Endodermal cell (in vitro differentiated cells): ENCODE measurements around the gene GNMT. TPM values are rescaled to one million over a fixed set of nuclear protein-coding genes. Genes with fewer than 3 reads are reported as not detected.

ENCODE experiments used
- DNase-seq: peaks from one replicate; pipeline ENCODE4 v3.0.0-alpha.2; 2017
- H3K27ac ChIP-seq: 2 replicates; pipeline ENCODE4 v1.5.1; 2013; ENCODE audit warnings: mild to moderate bottlenecking, low read depth, low read length, moderate library complexity
- H3K27me3 ChIP-seq: 2 replicates; pipeline ENCODE4 v1.6.1; 2013; ENCODE audit warnings: mild to moderate bottlenecking, low read length, moderate library complexity; ENCODE audit not compliant: insufficient read depth, control insufficient read depth, poor library complexity, severe bottlenecking
- H3K36me3 ChIP-seq: 2 replicates; pipeline ENCODE4 v1.7.0; 2013; ENCODE audit warnings: mild to moderate bottlenecking, low read length, moderate library complexity; ENCODE audit not compliant: control insufficient read depth, insufficient read depth
- H3K4me1 ChIP-seq: one replicate; pipeline ENCODE4 v1.7.0; 2013; ENCODE audit warnings: low read length; ENCODE audit not compliant: control insufficient read depth, insufficient read depth
- H3K4me3 ChIP-seq: 2 replicates; pipeline ENCODE4 v1.5.1; 2013; ENCODE audit warnings: mild to moderate bottlenecking, low read length, moderate library complexity
- H3K9ac ChIP-seq: 2 replicates; pipeline ENCODE4 v1.6.1; 2013; ENCODE audit warnings: mild to moderate bottlenecking, low read length, moderate library complexity; ENCODE audit not compliant: poor library complexity, severe bottlenecking; ENCODE audit errors: extremely low read depth
- H3K9me3 ChIP-seq: 2 replicates; pipeline ENCODE4 v1.6.1; 2013; ENCODE audit warnings: mild to moderate bottlenecking, low read length, moderate library complexity; ENCODE audit not compliant: control insufficient read depth
- H3K27ac Mint-ChIP-seq: 2 replicates; pipeline ENCODE4 v1.8.0; 2020; ENCODE audit warnings: mixed read lengths
- H3K27me3 Mint-ChIP-seq: 2 replicates; pipeline ENCODE4 v1.8.0; 2021; ENCODE audit warnings: mild to moderate bottlenecking, mixed read lengths; ENCODE audit not compliant: insufficient read depth
- H3K36me3 Mint-ChIP-seq: 2 replicates; pipeline ENCODE4 v1.8.0; 2020; ENCODE audit warnings: low read depth, mixed read lengths
- H3K4me1 Mint-ChIP-seq: 2 replicates; pipeline ENCODE4 v1.8.0; 2020; ENCODE audit warnings: mixed read lengths
- H3K4me3 Mint-ChIP-seq: 2 replicates; pipeline ENCODE4 v1.8.0; 2020; ENCODE audit warnings: mild to moderate bottlenecking, moderate library complexity, mixed read lengths
- H3K9me3 Mint-ChIP-seq: 2 replicates; pipeline ENCODE4 v1.8.0; 2020; ENCODE audit warnings: mild to moderate bottlenecking, mixed read lengths
- WGBS, 2 experiments: methylation state at CpG; one replicate each; pipeline versions ENCODE4 v1.1.5 to v1.1.7; 2013; ENCODE audit warnings: missing lambda C conversion rate in 2 of 2, mixed read lengths in 1 of 2; ENCODE audit not compliant: insufficient coverage in 1 of 2, insufficient read length in 1 of 2; 5-methylcytosine and 5-hydroxymethylcytosine counted together
- total RNA-seq, 2 donors: library from RNA; stranded (reverse); fragmentation: NEBNext Ultra II Directional in 1 of 2; extraction: Animal tissue kit (Norgen Biotek cat#: 25700) in 1 of 2; gene quantifications; 2 replicates in 1 of 2; 3 replicates in 1 of 2; pipeline ENCODE4 v1.2.1, GENCODE V29; 2021
- TF ChIP-seq, protein P1 (sequence below): fragments of 200-600 bp; sonication (generic); conservative IDR thresholded peaks from 2 replicates; pipeline ENCODE4 v1.5.0; 2021; ENCODE audit warnings: antibody characterized with exemption, mild to moderate bottlenecking

GNMT gene
- total RNA-seq, 2 donors from 2014 or later = 0.75 to 0.84 TPM

DNA sequence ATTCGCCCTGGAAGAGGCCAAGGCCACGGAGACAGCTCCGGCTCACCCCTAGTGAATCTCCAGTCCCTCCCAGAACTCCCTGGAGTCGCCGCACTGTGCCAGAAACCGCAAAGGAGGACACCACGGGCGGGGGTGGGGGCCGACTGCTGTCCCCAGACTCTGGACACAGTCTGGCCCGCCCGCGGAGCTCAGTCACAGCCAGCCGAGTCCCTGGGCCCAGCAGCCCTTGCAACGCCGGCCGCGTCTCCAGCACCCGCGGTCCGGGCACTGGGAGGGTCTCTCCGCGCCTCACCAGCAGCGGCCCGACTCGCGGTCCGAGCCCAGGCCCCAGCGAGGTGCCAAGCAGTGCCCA is 17.9 kb downstream of the GNMT start:
- 2 to 5% methylated on average over 11 to 28 of the region's 28 CpGs for WGBS, 2 experiments

GRCh38 chr6:42978839-42979522 is 18.4 kb downstream of the GNMT start, which contains the start of gene PEX6:
Gene PEX6, minus strand, starts transcription at chr6:42979181. Its CDS starts 31 bp downstream, at chr6:42979150.
- no peaks in the 10 kb centered on the region for H3K9me3 Mint-ChIP-seq
- peak; percentile 98 for DNase-seq
- TF ChIP-seq, protein P1, sequence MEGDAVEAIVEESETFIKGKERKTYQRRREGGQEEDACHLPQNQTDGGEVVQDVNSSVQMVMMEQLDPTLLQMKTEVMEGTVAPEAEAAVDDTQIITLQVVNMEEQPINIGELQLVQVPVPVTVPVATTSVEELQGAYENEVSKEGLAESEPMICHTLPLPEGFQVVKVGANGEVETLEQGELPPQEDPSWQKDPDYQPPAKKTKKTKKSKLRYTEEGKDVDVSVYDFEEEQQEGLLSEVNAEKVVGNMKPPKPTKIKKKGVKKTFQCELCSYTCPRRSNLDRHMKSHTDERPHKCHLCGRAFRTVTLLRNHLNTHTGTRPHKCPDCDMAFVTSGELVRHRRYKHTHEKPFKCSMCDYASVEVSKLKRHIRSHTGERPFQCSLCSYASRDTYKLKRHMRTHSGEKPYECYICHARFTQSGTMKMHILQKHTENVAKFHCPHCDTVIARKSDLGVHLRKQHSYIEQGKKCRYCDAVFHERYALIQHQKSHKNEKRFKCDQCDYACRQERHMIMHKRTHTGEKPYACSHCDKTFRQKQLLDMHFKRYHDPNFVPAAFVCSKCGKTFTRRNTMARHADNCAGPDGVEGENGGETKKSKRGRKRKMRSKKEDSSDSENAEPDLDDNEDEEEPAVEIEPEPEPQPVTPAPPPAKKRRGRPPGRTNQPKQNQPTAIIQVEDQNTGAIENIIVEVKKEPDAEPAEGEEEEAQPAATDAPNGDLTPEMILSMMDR = no peak

More for the DNA sequence above, 17.9 kb downstream of the GNMT start:
- peaks cover 11% of the 10 kb centered on the region for H3K36me3 Mint-ChIP-seq
- no peaks in the 10 kb centered on the region for H3K27me3 ChIP-seq
- no peaks in the 10 kb centered on the region for H3K4me1 ChIP-seq
- H3K27me3 Mint-ChIP-seq = no peaks in the 10 kb centered on the region
- peak; percentile 79 for DNase-seq
- peaks cover 4% of the 10 kb centered on the region for H3K36me3 ChIP-seq
- no peak overlapping the region for H3K27ac ChIP-seq
- H3K9ac ChIP-seq = peak overlapping the region; percentile 23
- peak overlapping the region; percentile 76 for H3K4me3 Mint-ChIP-seq
- peaks cover 14% of the 10 kb centered on the region for H3K4me1 Mint-ChIP-seq
- no peaks in the 10 kb centered on the region for H3K9me3 ChIP-seq
- TF ChIP-seq, protein P1 = no peak
- H3K27ac Mint-ChIP-seq = peak overlapping the region; percentile 79
- H3K4me3 ChIP-seq = peak overlapping the region; percentile 83
- no peaks in the 10 kb centered on the region for H3K9me3 Mint-ChIP-seq

DNA sequence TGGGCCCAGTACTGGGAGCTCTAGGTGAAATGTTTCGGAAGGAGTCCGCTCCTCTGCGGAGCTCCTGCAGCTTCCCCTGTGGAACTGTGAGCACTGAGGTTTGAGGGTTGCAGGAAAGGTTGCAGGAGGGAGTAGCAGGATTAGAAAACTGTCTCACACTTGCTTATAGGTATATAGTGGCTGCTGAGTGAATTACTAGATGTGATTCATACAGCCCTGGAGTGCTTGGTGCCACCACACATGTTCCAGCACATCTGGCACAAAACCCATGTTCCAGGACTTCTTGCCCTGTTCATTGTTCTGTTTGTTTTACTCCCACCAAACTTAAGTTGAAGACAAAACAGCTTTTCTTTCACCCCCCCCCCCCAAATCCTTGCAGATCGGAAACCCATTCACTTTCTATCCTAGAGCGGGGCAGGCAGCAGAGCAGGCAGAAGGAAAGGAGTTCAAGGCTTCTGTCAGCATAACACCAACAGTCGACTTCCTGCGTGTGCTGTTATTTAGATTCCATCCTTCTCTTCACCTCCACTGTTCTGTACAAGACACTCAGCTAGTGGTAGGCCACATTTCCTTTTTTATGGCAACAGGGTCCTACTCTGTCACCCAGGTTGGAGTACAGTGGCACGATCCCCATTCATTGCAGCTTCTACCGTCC is 19.1 kb downstream of the GNMT start:
- TF ChIP-seq, protein P1 = no peak
- peak overlapping the region; percentile 91 for H3K27ac Mint-ChIP-seq
- 63 to 68% methylated on average over 7 to 9 of the region's 9 CpGs for WGBS, 2 experiments
- H3K4me1 Mint-ChIP-seq = peaks cover 19% of the 10 kb centered on the region
- peaks cover 4% of the 10 kb centered on the region for H3K36me3 ChIP-seq
- H3K4me3 Mint-ChIP-seq = peak overlapping the region; percentile 76
- H3K9me3 Mint-ChIP-seq = no peaks in the 10 kb centered on the region
- H3K4me3 ChIP-seq = peak overlapping the region; percentile 83
- no peaks in the 10 kb centered on the region for H3K27me3 Mint-ChIP-seq
- no peaks in the 10 kb centered on the region for H3K4me1 ChIP-seq
- no peaks in the 10 kb centered on the region for H3K9me3 ChIP-seq
- no peaks in the 10 kb centered on the region for H3K27me3 ChIP-seq
- H3K36me3 Mint-ChIP-seq = peaks cover 6% of the 10 kb centered on the region
- DNase-seq = no peak
- H3K9ac ChIP-seq = peak overlapping the region; percentile 23
- no peak overlapping the region for H3K27ac ChIP-seq

More at GRCh38 chr6:42978839-42979522, 18.4 kb downstream of the GNMT start, which contains the start of gene PEX6:
- no peaks in the 10 kb centered on the region for H3K27me3 ChIP-seq
- Mint-ChIP-seq H3K36me3 (peaks cover 7% of the 10 kb centered on the region), H3K4me3 (peak within 1 kb of the TSS; percentile 76), H3K27ac (peak within 1 kb of the TSS; percentile 91), H3K4me1 (peaks cover 18% of the 10 kb centered on the region), H3K27me3 (no peaks in the 10 kb centered on the region)
- no peaks in the 10 kb centered on the region for H3K4me1 ChIP-seq
- H3K4me3 ChIP-seq = peak within 1 kb of the TSS; percentile 83
- H3K9me3 ChIP-seq = no peaks in the 10 kb centered on the region
- WGBS, 2 experiments = 1 to 3% methylated on average over 28 to 59 of the region's 59 CpGs
- H3K27ac ChIP-seq = no peak within 1 kb of the TSS
- H3K36me3 ChIP-seq = peaks cover 4% of the 10 kb centered on the region
- H3K9ac ChIP-seq = peak within 1 kb of the TSS; percentile 23
